HG02884 (cell line): ENCODE results near the gene CCAR1.
A peak's percentile ranks its signal among the peaks of the same experiment; 100 is the strongest.
"Not testable (repeated sequence)": the region's sequence is repeated elsewhere in the genome, so short reads cannot be mapped to it uniquely, and the experiment has no call there.

ENCODE experiments used
- ATAC-seq: cut with Tn5 transposase; IDR thresholded peaks from one replicate; pipeline ENCODE4 v1.9.1; 2021; ENCODE audit warnings: mild to moderate bottlenecking, moderate library complexity; ENCODE audit not compliant: unreplicated experiment

Gene CCAR1

DNA sequence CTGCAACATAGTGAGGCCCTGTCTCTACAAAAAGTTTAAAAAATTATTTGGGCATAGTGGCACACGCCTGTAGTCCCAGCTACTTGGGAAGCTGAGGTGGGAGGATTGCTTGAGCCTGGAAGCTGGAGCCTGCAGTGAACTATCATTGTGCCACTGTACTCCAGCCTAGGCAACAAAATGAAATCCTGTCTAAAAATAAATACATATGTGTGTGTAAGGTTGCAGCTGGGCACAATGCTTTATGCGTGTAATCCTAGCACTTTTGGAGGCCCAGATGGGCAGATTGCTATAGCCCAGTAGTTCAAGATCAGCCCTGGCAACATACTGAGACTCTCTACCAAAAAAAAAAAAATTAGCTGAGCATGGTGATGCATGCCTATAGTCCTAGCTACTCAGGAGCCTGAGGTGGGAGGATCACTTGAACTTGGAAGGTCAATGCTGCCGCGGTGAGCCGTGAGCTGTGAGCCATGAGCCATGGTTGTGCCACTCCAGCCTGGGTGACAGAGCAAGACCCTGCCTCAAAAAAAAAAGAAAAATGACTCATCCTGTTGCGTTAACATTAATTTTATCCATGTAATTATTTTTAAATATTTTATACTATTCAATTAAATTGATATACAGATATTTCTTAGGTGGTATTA is 38.3 kb downstream of the CCAR1 start:
- no peak for ATAC-seq

DNA sequence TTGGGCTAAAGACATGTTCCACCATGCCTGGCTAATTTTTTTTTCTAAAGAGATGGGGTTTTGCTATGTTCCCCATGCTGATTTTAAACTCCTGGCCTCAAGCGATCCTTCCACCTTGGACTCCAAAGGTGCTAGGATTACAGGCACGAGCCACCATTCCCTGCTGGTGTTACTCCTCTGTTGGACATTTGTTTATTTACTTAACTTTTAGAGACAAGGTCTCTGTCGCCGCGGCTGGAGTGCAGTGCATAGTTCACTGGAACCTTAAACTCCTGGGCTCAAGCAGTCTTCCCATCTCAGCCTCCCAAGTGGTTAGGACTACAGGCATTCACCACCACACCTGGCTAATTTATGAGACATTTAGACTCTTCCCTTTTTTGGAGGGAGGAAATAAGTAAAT is 38.9 kb downstream of the CCAR1 start:
- ATAC-seq, result no peak

DNA sequence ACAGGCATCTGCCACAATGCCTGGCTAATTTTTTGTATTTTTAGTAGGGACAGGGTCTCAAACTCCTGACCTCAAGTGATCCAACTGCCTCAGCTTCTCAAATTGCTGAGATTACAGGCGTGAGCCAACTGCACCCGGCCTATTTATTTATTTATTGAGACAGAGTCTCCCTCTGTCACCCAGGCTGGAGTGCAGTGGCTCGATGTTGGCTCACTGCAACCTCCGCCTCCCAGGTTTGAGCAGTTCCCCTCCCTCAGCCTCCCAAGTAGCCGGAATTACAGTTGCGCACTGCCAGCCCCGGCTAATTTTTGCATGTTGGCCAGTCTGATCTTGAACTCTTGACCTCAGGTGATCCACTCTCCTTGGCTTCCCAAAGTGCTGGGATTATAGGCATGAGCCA is 46.4 kb downstream of the CCAR1 start:
- ATAC-seq, result not testable (repeated sequence)

DNA sequence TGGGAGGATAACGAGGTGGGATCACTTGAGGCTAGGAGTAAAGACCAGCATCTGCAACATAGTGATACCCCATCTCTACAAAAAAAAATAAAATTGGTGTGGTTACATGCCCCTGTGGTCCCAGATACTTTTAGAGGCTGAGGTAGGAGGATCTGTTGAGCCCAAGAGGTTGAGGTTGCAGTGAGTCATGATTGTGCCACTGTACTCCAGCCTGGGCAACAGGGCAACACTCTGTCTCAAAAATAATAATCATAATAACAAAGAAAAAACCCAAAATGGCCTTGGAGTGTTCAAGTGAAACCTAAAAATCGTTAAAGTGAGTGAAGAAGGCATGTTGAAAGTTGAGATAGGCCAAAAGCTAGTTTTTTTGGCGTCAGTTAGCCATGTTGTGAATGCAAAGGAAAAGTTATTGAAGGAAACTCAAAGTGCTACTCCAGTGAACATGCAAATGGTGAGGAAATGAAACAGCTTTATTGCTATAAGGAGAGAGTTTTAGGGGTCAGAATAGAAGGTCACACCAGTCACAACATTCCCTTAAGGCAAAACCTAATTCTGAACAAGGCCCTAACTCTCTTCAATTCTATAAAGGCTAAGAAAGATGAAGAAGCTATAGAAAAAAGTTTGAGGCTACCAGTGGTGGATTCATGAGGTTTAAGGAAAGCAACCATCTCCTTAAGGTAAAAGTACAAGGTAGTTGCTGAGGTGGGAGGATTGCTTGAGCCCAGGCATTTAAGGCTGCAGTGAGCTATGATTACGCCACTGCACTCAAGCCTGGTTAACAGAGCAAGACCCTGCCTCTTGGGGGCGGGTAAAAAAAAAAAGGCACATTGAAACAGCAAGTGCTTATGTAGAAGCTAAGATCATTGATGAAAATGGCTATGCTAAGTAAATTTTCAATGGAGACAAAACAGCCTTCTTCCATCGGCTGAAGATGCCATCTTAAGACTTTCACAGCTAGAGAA is 60.9 kb downstream of the CCAR1 start:
- no peak for ATAC-seq

GRCh38 chr10:68784476-68784875 is 63.4 kb downstream of the CCAR1 start:
- no peak for ATAC-seq

DNA sequence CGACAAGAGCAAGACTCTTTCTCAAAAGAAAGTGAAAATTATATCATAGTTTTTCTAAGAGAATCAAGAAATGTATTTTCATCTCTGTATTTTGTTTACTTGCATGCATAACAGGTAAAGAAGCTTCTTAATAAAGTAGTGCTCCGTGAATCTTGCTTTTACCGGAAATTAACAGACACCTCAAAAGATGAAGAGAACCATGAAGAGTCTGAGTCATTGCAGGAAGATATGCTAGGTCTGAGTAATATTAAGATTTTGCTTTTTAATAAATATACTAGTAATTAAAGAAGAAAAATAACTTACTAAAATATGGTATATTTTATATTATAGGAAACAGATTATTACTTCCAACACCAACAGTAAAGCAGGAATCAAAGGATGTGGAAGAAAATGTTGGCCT is 66.8 kb downstream of the CCAR1 start:
- no peak for ATAC-seq

DNA sequence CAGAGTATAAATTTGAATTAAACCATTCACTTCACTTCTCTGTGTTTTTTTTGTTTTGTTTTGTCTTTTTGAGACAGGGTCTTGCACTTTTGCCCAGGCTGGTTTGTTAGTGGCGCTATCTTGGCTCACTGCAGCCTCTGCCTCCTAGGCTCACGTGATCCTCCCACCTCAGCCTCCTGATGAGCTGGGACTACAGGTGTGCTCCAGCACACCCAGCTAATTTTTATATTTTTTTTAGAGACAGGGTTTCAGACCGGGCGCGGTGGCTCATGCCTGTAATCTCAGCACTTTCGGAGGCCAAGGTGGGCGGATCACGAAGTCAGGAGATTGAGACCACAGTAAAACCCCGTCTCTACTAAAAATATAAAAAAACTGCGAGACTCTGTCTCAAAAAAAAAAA is 69.4 kb downstream of the CCAR1 start:
- no peak for ATAC-seq

DNA sequence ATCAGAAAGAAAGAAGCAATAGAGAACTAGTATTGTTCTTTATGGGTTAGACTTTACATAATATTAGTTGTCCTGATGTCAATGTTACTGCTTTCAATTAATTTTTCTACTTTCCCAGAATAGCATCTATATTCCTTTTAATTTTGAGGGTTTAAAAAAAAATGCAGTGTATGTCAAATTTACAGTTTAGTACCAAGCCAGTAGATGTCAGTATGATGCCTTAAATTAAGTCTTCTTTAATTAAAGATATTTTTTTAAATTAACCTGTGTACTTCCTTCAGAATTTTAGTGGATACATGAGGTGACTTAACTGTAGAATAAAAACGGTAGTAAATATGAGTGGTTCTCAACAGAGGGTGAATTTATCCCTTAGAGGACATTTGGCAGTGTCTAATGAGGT is 71.1 kb downstream of the CCAR1 start:
- ATAC-seq, result no peak

DNA sequence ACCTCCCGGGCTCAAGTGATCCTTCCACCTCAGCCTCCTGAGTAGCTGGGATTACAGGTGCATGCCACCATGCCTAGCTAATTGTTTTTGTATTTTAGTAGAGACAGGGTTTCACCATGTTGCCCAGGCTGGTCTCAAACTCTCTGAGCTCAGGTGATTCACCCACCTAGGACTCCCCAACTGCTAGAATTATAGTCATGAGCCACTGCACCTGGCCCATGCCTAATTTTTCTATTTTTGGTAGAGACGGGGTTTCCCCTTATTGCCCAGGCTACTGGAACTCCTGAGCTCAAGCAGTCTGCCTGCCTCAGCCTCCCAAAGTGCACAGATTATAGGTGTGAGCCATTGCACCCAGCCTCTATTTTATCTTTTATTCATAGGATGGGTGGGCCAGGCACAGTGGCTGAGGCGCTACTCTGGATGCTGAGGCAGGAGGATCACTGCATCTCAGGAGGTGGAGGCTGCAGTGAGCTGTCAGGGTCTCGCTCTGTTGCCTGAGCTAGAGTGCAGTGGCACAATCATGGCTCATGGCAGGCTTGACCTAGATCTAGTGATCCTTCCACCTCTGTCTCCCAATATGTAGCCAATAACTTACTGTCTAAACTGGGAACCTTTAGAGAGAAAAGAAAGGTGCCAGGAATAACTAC is 75.0 kb downstream of the CCAR1 start:
- no peak for ATAC-seq

GRCh38 chr10:68796605-68797004 is 75.6 kb downstream of the CCAR1 start:
- no peak for ATAC-seq

DNA sequence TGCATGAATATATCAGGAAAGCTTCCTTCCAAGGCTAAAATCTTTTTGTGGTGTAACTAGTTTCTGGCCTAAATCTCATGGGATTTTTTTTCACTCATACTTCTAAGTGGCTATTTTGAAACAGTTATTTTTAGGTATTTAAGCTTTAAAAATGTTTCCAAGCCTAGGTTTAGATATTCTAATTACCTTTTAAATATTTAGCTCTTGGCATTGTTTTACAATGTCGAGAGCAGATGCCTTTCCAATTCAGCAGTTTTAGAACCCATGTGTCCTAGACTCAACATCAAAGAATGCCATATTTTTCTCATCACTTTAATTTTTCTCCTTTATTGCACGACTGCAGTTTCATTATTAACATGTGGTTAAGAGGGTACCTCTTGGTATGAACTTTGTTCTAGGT is 79.2 kb downstream of the CCAR1 start:
- no peak for ATAC-seq

DNA sequence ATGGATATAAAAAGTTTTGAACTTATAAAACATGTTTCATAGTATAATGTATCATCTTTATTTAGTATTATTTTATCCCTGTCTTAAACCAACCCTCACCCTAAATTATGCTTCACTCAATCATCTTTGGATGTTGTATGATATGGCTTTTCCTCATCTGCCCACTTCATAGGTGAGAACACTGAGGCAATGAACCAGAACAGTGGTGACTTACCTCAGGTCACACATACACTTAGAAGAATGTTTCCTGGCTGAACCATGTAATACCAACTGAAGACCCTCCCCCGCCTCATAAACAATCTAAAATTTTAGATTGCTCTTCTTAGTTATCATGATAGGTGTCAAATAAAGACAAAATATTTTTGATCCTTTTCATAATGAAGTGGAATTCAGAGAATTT is 83.7 kb downstream of the CCAR1 start:
- no peak for ATAC-seq

DNA sequence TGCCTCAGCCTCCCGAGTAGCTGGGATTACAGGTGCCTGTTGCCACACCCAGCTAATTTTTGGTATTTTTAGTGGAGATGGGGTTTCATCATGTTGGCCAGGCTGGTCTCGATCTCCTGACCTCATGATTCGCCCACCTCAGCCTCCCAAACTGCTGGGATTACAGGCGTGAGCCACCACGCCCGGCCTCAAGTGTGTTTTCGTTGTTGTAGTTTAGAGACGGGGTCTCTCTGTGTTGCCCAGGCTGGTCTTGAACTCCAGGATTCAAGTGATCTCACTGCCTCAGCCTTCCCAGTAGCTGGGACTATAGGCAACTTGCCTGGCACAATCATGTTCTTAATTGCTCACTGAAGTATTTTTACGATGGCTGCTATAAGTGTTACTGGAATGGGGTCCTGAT is 89.8 kb downstream of the CCAR1 start:
- ATAC-seq, result not testable (repeated sequence)

GRCh38 chr10:68811314-68812009 is 90.4 kb downstream of the CCAR1 start:
- ATAC-seq, result no peak

- no peak for ATAC-seq
Measured at GRCh38 chr10:68812420-68812819, 91.4 kb downstream of the CCAR1 start.

DNA sequence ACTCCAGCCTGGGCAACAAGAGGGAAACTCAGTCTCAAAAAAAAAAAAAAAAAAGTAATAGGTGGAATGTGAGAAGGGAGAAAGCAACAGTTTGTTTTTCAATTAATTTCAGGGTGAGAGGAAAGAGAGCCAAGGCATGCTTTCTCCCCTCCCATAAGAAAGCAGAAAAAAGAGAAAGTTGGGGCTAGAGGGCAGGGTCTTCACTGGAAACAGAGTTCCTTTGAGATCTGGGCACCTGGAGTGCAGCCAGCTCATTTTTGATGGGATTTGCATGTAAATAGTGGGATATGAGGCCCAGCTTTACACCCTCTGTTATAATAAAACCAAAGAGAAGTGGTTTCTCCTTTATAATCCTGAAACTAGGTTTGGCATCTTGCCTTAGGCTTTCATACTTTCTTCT is 92.5 kb downstream of the CCAR1 start:
- no peak for ATAC-seq

DNA sequence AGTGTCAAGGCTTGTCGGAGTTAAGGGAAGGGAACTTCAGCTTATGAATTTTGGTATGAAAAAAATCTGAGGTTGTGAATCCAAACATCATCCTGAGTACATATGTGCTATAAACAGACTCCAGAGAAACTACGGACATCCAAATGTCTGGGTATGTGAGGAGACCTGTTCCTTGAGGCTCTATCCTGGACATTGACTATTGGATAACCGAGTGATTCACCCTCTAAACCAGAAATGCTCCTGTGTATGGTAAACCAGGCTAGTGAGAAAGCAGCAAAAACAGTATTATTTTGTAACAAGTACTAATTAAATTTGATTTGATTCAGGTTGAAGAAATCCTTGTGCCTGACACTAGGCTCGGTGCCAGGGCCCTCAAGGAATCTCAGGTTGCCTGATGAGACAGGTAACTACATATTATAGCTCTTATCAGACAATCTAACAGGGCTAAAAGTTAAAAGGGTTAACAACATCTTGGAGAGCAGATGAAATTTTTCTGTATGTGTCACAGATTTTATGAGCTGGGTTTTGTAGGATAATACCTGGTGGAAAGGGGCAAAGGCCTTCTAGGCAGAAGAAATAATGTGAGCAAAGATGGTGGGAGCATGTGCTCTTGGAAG is 95.9 kb downstream of the CCAR1 start:
- no peak for ATAC-seq

- ATAC-seq, result not testable (repeated sequence)
Measured at GRCh38 chr10:68820359-68820758, 99.3 kb downstream of the CCAR1 start.

- not testable (repeated sequence) for ATAC-seq
Measured at GRCh38 chr10:68822626-68823025, 101.6 kb downstream of the CCAR1 start.

GRCh38 chr10:68826764-68827591 is 105.9 kb downstream of the CCAR1 start, which contains the start of gene STOX1:
STOX1 (plus strand) TSS chr10:68827531; CDS start chr10:68827624, 93 bp downstream.
- ATAC-seq, result peak; percentile 67
